ENCODE measurements around the gene ATF6.

ATF6 gene

GRCh38 chr1:162007466-162007865 is 241.3 kb downstream of the ATF6 start:
- Histone ChIP-seq H3K36me3 (ENCODE audit: low read depth) (no peaks in the 10 kb centered on the region), H3K27ac (ENCODE audit: poor library complexity, severe bottlenecking) (no peak overlapping the region), H3K27me3 (ENCODE audit: insufficient read depth, poor library complexity, severe bottlenecking) (no peaks in the 10 kb centered on the region), H3K9me3 (ENCODE audit: severe bottlenecking) (no peaks in the 10 kb centered on the region), H3K4me3 (ENCODE audit: severe bottlenecking) (no peak overlapping the region), H3K4me1 (ENCODE audit: insufficient read depth, poor library complexity, severe bottlenecking) (peaks cover 16% of the 10 kb centered on the region)
- ATAC-seq (ENCODE audit: low read depth), result no peak
- no peak for DNase-seq (ENCODE audit: low spot score)
- TF ChIP-seq CTCF (IDR thresholded peaks at IDR 0.05; ENCODE audit: poor library complexity, severe bottlenecking), result no peak

GRCh38 chr1:162008799-162009198 is 242.7 kb downstream of the ATF6 start:
- Histone ChIP-seq H3K4me3 (ENCODE audit: severe bottlenecking) (no peak overlapping the region), H3K27me3 (ENCODE audit: insufficient read depth, poor library complexity, severe bottlenecking) (no peaks in the 10 kb centered on the region), H3K9me3 (ENCODE audit: severe bottlenecking) (no peaks in the 10 kb centered on the region), H3K36me3 (ENCODE audit: low read depth) (no peaks in the 10 kb centered on the region), H3K4me1 (ENCODE audit: insufficient read depth, poor library complexity, severe bottlenecking) (peaks cover 5% of the 10 kb centered on the region), H3K27ac (ENCODE audit: poor library complexity, severe bottlenecking) (no peak overlapping the region)
- ATAC-seq (ENCODE audit: low read depth), result no peak
- TF ChIP-seq CTCF (IDR thresholded peaks at IDR 0.05; ENCODE audit: poor library complexity, severe bottlenecking), result no peak
- no peak for DNase-seq (ENCODE audit: low spot score)

GRCh38 chr1:162009501-162010174 is 243.5 kb downstream of the ATF6 start:
- H3K4me3 ChIP-seq (ENCODE audit: severe bottlenecking), result no peak overlapping the region
- no peak for ATAC-seq (ENCODE audit: low read depth)
- no peaks in the 10 kb centered on the region for H3K36me3 ChIP-seq (ENCODE audit: low read depth)
- H3K27ac ChIP-seq (ENCODE audit: poor library complexity, severe bottlenecking), result no peak overlapping the region
- no peaks in the 10 kb centered on the region for H3K9me3 ChIP-seq (ENCODE audit: severe bottlenecking)
- H3K4me1 ChIP-seq (ENCODE audit: insufficient read depth, poor library complexity, severe bottlenecking), result no peaks in the 10 kb centered on the region
- no peak for DNase-seq (ENCODE audit: low spot score)
- TF ChIP-seq CTCF (IDR thresholded peaks at IDR 0.05; ENCODE audit: poor library complexity, severe bottlenecking), result no peak
- H3K27me3 ChIP-seq (ENCODE audit: insufficient read depth, poor library complexity, severe bottlenecking), result no peaks in the 10 kb centered on the region

GRCh38 chr1:162010175-162010506 is 244.0 kb downstream of the ATF6 start:
- ATAC-seq (ENCODE audit: low read depth), result no peak
- Histone ChIP-seq H3K4me3 (ENCODE audit: severe bottlenecking) (no peak overlapping the region), H3K36me3 (ENCODE audit: low read depth) (no peaks in the 10 kb centered on the region), H3K27me3 (ENCODE audit: insufficient read depth, poor library complexity, severe bottlenecking) (no peaks in the 10 kb centered on the region), H3K9me3 (ENCODE audit: severe bottlenecking) (no peaks in the 10 kb centered on the region), H3K4me1 (ENCODE audit: insufficient read depth, poor library complexity, severe bottlenecking) (no peaks in the 10 kb centered on the region), H3K27ac (ENCODE audit: poor library complexity, severe bottlenecking) (no peak overlapping the region)
- no peak for TF ChIP-seq CTCF (IDR thresholded peaks at IDR 0.05; ENCODE audit: poor library complexity, severe bottlenecking)
- no peak for DNase-seq (ENCODE audit: low spot score)

GRCh38 chr1:162011337-162012012 is 245.4 kb downstream of the ATF6 start:
- Histone ChIP-seq H3K36me3 (ENCODE audit: low read depth) (no peaks in the 10 kb centered on the region), H3K4me1 (ENCODE audit: insufficient read depth, poor library complexity, severe bottlenecking) (no peaks in the 10 kb centered on the region), H3K27me3 (ENCODE audit: insufficient read depth, poor library complexity, severe bottlenecking) (no peaks in the 10 kb centered on the region), H3K4me3 (ENCODE audit: severe bottlenecking) (no peak overlapping the region), H3K27ac (ENCODE audit: poor library complexity, severe bottlenecking) (no peak overlapping the region), H3K9me3 (ENCODE audit: severe bottlenecking) (no peaks in the 10 kb centered on the region)
- TF ChIP-seq CTCF (IDR thresholded peaks at IDR 0.05; ENCODE audit: poor library complexity, severe bottlenecking), result no peak
- ATAC-seq (ENCODE audit: low read depth), result no peak
- DNase-seq (ENCODE audit: low spot score), result no peak

All from RWPE2 (cell line).